Rectal smooth muscle tissue (tissue), 1 donor: ENCODE results near the gene KREMEN2.

Experiments used
- H3K27ac ChIP-seq: one replicate; pipeline ENCODE4 v1.7.0; 2013; ENCODE audit warnings: low read depth, low read length, inconsistent platforms
- H3K27me3 ChIP-seq: one replicate; pipeline ENCODE4 v1.7.0; 2013; ENCODE audit warnings: low read length; ENCODE audit not compliant: control insufficient read depth, insufficient read depth
- H3K36me3 ChIP-seq: one replicate; pipeline ENCODE4 v1.7.0; 2013; ENCODE audit warnings: low read length; ENCODE audit not compliant: control insufficient read depth, insufficient read depth
- H3K4me1 ChIP-seq: one replicate; pipeline ENCODE4 v1.7.0; 2013; ENCODE audit warnings: low read length; ENCODE audit not compliant: control insufficient read depth, insufficient read depth
- H3K4me3 ChIP-seq: one replicate; pipeline ENCODE4 v1.7.0; 2013; ENCODE audit warnings: low read length
- H3K9ac ChIP-seq: one replicate; pipeline ENCODE4 v1.7.0; 2013; ENCODE audit warnings: low read length

The KREMEN2 gene

GRCh38 chr16:2948807-2949704 lies 15.0 kb upstream of the KREMEN2 start:
- no peak overlapping the region for H3K9ac ChIP-seq
- peaks cover under 1% of the 10 kb centered on the region for H3K36me3 ChIP-seq
- H3K27ac ChIP-seq, result no peak overlapping the region
- no peak overlapping the region for H3K4me3 ChIP-seq
- no peaks in the 10 kb centered on the region for H3K4me1 ChIP-seq
- no peaks in the 10 kb centered on the region for H3K27me3 ChIP-seq

- H3K27me3 ChIP-seq, result no peaks in the 10 kb centered on the region
- H3K9ac ChIP-seq, result no peak overlapping the region
- no peaks in the 10 kb centered on the region for H3K36me3 ChIP-seq
- no peak overlapping the region for H3K4me3 ChIP-seq
- H3K27ac ChIP-seq, result no peak overlapping the region
- H3K4me1 ChIP-seq, result no peaks in the 10 kb centered on the region
These were observed 14.2 kb upstream of the KREMEN2 start for GRCh38 chr16:2949705-2950352.

- H3K27ac ChIP-seq, result no peak overlapping the region
- H3K4me3 ChIP-seq, result no peak overlapping the region
- H3K27me3 ChIP-seq, result no peaks in the 10 kb centered on the region
- H3K36me3 ChIP-seq, result no peaks in the 10 kb centered on the region
- H3K9ac ChIP-seq, result no peak overlapping the region
- no peaks in the 10 kb centered on the region for H3K4me1 ChIP-seq
These were observed 13.7 kb upstream of the KREMEN2 start for GRCh38 chr16:2950353-2950724.

- no peak overlapping the region for H3K27ac ChIP-seq
- H3K9ac ChIP-seq, result no peak overlapping the region
- H3K27me3 ChIP-seq, result no peaks in the 10 kb centered on the region
- H3K4me3 ChIP-seq, result no peak overlapping the region
- H3K36me3 ChIP-seq, result no peaks in the 10 kb centered on the region
- no peaks in the 10 kb centered on the region for H3K4me1 ChIP-seq
These were observed 13.3 kb upstream of the KREMEN2 start for GRCh38 chr16:2950773-2951172.

GRCh38 chr16:2952679-2953078 lies 11.4 kb upstream of the KREMEN2 start:
- H3K27me3 ChIP-seq, result no peaks in the 10 kb centered on the region
- H3K27ac ChIP-seq, result no peak overlapping the region
- no peaks in the 10 kb centered on the region for H3K36me3 ChIP-seq
- no peak overlapping the region for H3K9ac ChIP-seq
- H3K4me1 ChIP-seq, result no peaks in the 10 kb centered on the region
- H3K4me3 ChIP-seq, result no peak overlapping the region

GRCh38 chr16:2953706-2954627 lies 10.1 kb upstream of the KREMEN2 start:
- H3K27me3 ChIP-seq, result no peaks in the 10 kb centered on the region
- H3K27ac ChIP-seq, result no peak overlapping the region
- H3K36me3 ChIP-seq, result no peaks in the 10 kb centered on the region
- no peak overlapping the region for H3K4me3 ChIP-seq
- no peaks in the 10 kb centered on the region for H3K4me1 ChIP-seq
- H3K9ac ChIP-seq, result no peak overlapping the region

GRCh38 chr16:2954656-2955381 lies 9.3 kb upstream of the KREMEN2 start:
- Histone ChIP-seq H3K27ac (no peak overlapping the region), H3K4me3 (no peak overlapping the region), H3K4me1 (no peaks in the 10 kb centered on the region), H3K27me3 (peaks cover 3% of the 10 kb centered on the region), H3K36me3 (no peaks in the 10 kb centered on the region), H3K9ac (no peak overlapping the region)

- H3K27ac ChIP-seq, result no peak overlapping the region
- no peak overlapping the region for H3K4me3 ChIP-seq
- H3K27me3 ChIP-seq, result peaks cover 3% of the 10 kb centered on the region
- no peaks in the 10 kb centered on the region for H3K4me1 ChIP-seq
- H3K9ac ChIP-seq, result no peak overlapping the region
- H3K36me3 ChIP-seq, result no peaks in the 10 kb centered on the region
These were observed 8.7 kb upstream of the KREMEN2 start for GRCh38 chr16:2955438-2955778.

- H3K27me3 ChIP-seq, result peaks cover 3% of the 10 kb centered on the region
- H3K4me3 ChIP-seq, result no peak overlapping the region
- no peak overlapping the region for H3K9ac ChIP-seq
- H3K4me1 ChIP-seq, result no peaks in the 10 kb centered on the region
- H3K27ac ChIP-seq, result no peak overlapping the region
- no peaks in the 10 kb centered on the region for H3K36me3 ChIP-seq
These were observed 8.1 kb upstream of the KREMEN2 start for GRCh38 chr16:2955779-2956578.

GRCh38 chr16:2956579-2956956 lies 7.5 kb upstream of the KREMEN2 start:
- H3K27ac ChIP-seq, result no peak overlapping the region
- peaks cover 3% of the 10 kb centered on the region for H3K27me3 ChIP-seq
- H3K4me1 ChIP-seq, result no peaks in the 10 kb centered on the region
- no peak overlapping the region for H3K9ac ChIP-seq
- H3K36me3 ChIP-seq, result no peaks in the 10 kb centered on the region
- no peak overlapping the region for H3K4me3 ChIP-seq

- Histone ChIP-seq H3K27me3 (peaks cover 15% of the 10 kb centered on the region), H3K27ac (no peak overlapping the region), H3K4me1 (peaks cover 3% of the 10 kb centered on the region), H3K4me3 (no peak overlapping the region), H3K9ac (no peak overlapping the region), H3K36me3 (no peaks in the 10 kb centered on the region)
These were observed 4.9 kb upstream of the KREMEN2 start for GRCh38 chr16:2959206-2959605.
